ENCODE measurements around the gene PTPRG.

- TF ChIP-seq POLR2A (IDR thresholded peaks at IDR 0.05), result no peak
- no peak for TF ChIP-seq CTCF (IDR thresholded peaks at IDR 0.05)
These were observed 40.3 kb upstream of the PTPRG start for GRCh38 chr3:61520966-61521628.

All from right lobe of liver (tissue), 4 donors.